ENCODE data around the gene SC5D. TPM values are rescaled to one million over a fixed set of nuclear protein-coding genes. Genes with fewer than 3 reads are reported as not detected.

SC5D gene
- total and polyA plus RNA-seq, 2 of the 8 experiments (the other 6 are each of a cell fraction or from before 2014, with no cell fraction given), result 73.9 to 90.3 TPM

GRCh38 chr11:121337078-121337477, 44.5 kb downstream of the SC5D start:
- 93% methylated on average over 2 of the region's 2 CpGs; no CpG with 5 or more reads in 1 of the 2 experiments for WGBS, 2 experiments (ENCODE audit: extremely low coverage in 1 of 2, insufficient coverage in 1 of 2, insufficient read length in 1 of 2, insufficient replicate concordance in 2 of 2, low coverage in 1 of 2, low lambda C conversion rate in 2 of 2, missing lambda C conversion rate in 1 of 2)
- H3K36me3 ChIP-seq (ENCODE audit: control insufficient read depth in 2 of 4, insufficient read depth in 4 of 4, low read length in 3 of 4), result no peaks in the 10 kb centered on the region
- ChIA-PET CTCF (ENCODE audit: partially characterized antibody) (interaction anchor here (0.6 to 1.6 kb wide), 7 partner anchors 9 to 551 kb away, joined by 3 to 5 read pairs (median 3); no protein-coding TSS in a partner anchor), POLR2A (ENCODE audit: partially characterized antibody) (no interaction called here)
- H4K20me1 ChIP-seq (replicated peaks in 1 of 2; ENCODE audit: control insufficient read depth in 1 of 2, insufficient read depth in 2 of 2, low read length in 2 of 2), result no peaks in the 10 kb centered on the region
- H3K9ac ChIP-seq (replicated peaks in 1 of 4; ENCODE audit: extremely low read depth in 1 of 4, low read depth in 3 of 4, low read length in 3 of 4), result no peak overlapping the region
- H3K14ac ChIP-seq (ENCODE audit: insufficient read length), result no peak overlapping the region
- no peaks in the 10 kb centered on the region for H3K79me2 ChIP-seq (ENCODE audit: control insufficient read depth in 1 of 2, insufficient read depth in 2 of 2, low read length in 2 of 2)
- DNase-seq (ENCODE audit: low read depth in 1 of 2, low spot score in 2 of 2) (no peak), FAIRE-seq (no peak)
- no peak overlapping the region for H2BK15ac ChIP-seq (ENCODE audit: low read length)
- H4K8ac ChIP-seq (ENCODE audit: extremely low read depth, insufficient read depth, low read length), result no peak overlapping the region
- H2BK5ac ChIP-seq (ENCODE audit: low read depth, low read length), result no peak overlapping the region
- H2BK12ac ChIP-seq (ENCODE audit: low read depth, low read length), result no peak overlapping the region
- no peaks in the 10 kb centered on the region for H3K79me1 ChIP-seq (ENCODE audit: low read depth, low read length)
- no peak overlapping the region for H3K27ac ChIP-seq (ENCODE audit: low read depth, low read length)
- H2AK5ac ChIP-seq (ENCODE audit: low read depth, low read length), result no peak overlapping the region
- no peak overlapping the region for H4K91ac ChIP-seq (replicated peaks; ENCODE audit: insufficient read length, low read length)
- no peaks in the 10 kb centered on the region for H3K9me3 ChIP-seq (ENCODE audit: insufficient read depth in 2 of 2, low read depth in 1 of 2, low read length in 1 of 2)
- H3K27me3 ChIP-seq (replicated peaks in 1 of 4; ENCODE audit: control insufficient read depth in 3 of 4, extremely low read depth in 1 of 4, insufficient read depth in 3 of 4, low read length in 3 of 4), result no peaks in the 10 kb centered on the region
- no peaks in the 10 kb centered on the region for H3K4me1 ChIP-seq (replicated peaks in 1 of 4; ENCODE audit: control insufficient read depth in 3 of 4, insufficient read depth in 4 of 4, low read length in 3 of 4)
- no peak overlapping the region for H2BK120ac ChIP-seq (replicated peaks; ENCODE audit: low read depth, low read length)
- no peak overlapping the region for H3K18ac ChIP-seq (ENCODE audit: extremely low read depth, low read length)
- H3K4me3 ChIP-seq (ENCODE audit: extremely low read depth in 1 of 4, insufficient read depth in 2 of 4, low read depth in 3 of 4, low read length in 4 of 4), result no peak overlapping the region
- no peak overlapping the region for H3K56ac ChIP-seq (replicated peaks; ENCODE audit: insufficient read length, low read depth, low read length)
- no peaks in the 10 kb centered on the region for H3K23me2 ChIP-seq (ENCODE audit: low read depth, low read length)
- H4K5ac ChIP-seq (ENCODE audit: insufficient read length, low read depth, low read length), result no peak overlapping the region
- no peak overlapping the region for H2BK20ac ChIP-seq (ENCODE audit: low read length)
- no peak overlapping the region for H3K23ac ChIP-seq (ENCODE audit: insufficient read length)
- no peak overlapping the region for H3K4me2 ChIP-seq (ENCODE audit: insufficient read depth in 1 of 2, low read depth in 2 of 2, low read length in 2 of 2)
- no peak overlapping the region for H3K4ac ChIP-seq (replicated peaks; ENCODE audit: insufficient read length, low read depth, low read length)
- H2AFZ ChIP-seq (ENCODE audit: low read length), result no peak overlapping the region
- TF ChIP-seq MAFK (IDR thresholded peaks at IDR 0.05; ENCODE audit: low read depth, low read length), result no peak
- TF ChIP-seq, protein P1, sequence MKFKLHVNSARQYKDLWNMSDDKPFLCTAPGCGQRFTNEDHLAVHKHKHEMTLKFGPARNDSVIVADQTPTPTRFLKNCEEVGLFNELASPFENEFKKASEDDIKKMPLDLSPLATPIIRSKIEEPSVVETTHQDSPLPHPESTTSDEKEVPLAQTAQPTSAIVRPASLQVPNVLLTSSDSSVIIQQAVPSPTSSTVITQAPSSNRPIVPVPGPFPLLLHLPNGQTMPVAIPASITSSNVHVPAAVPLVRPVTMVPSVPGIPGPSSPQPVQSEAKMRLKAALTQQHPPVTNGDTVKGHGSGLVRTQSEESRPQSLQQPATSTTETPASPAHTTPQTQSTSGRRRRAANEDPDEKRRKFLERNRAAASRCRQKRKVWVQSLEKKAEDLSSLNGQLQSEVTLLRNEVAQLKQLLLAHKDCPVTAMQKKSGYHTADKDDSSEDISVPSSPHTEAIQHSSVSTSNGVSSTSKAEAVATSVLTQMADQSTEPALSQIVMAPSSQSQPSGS (IDR thresholded peaks at IDR 0.05; ENCODE audit: low read length), result no peak
- TF ChIP-seq RFX5 (IDR thresholded peaks at IDR 0.05; ENCODE audit: borderline replicate concordance, low read depth, low read length), result no peak
- TF ChIP-seq, protein P2, sequence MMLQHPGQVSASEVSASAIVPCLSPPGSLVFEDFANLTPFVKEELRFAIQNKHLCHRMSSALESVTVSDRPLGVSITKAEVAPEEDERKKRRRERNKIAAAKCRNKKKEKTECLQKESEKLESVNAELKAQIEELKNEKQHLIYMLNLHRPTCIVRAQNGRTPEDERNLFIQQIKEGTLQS (IDR thresholded peaks at IDR 0.05; ENCODE audit: insufficient read depth, low read depth, low read length), result no peak
- no peak for TF ChIP-seq BACH1 (IDR thresholded peaks at IDR 0.05; ENCODE audit: low read length)
- TF ChIP-seq SRF (IDR thresholded peaks at IDR 0.05; ENCODE audit: low read depth, low read length), result no peak
- no peak for TF ChIP-seq SP2 (IDR thresholded peaks at IDR 0.05; ENCODE audit: low read length)
- TF ChIP-seq SIX5 (IDR thresholded peaks at IDR 0.05; ENCODE audit: low read depth, low read length), result no peak
- TF ChIP-seq KDM1A (IDR thresholded peaks at IDR 0.05; ENCODE audit: borderline replicate concordance, low read length), result no peak
- no peak for TF ChIP-seq NANOG (IDR thresholded peaks at IDR 0.05; ENCODE audit: insufficient read depth, low read depth, low read length, poor library complexity, severe bottlenecking)
- no peak for TF ChIP-seq GABPA (IDR thresholded peaks at IDR 0.05; ENCODE audit: borderline replicate concordance, insufficient read depth, low read length)
- no peak for TF ChIP-seq RXRA (IDR thresholded peaks at IDR 0.05; ENCODE audit: insufficient read depth, low read depth, low read length)
- no peak for TF ChIP-seq POLR2AphosphoS5 (IDR thresholded peaks at IDR 0.05; ENCODE audit: low read depth, low read length)

Data from H1 (cell line).